HL-60 (cell line): ENCODE results near the gene C4orf36.

ENCODE experiments used
- CTCF ChIP-seq: IDR thresholded peaks from one replicate; pipeline ENCODE4 v1.5.1; 2011; ENCODE audit warnings: low read length, control low read depth, inconsistent platforms; ENCODE audit not compliant: insufficient read depth
- GABPA ChIP-seq: IDR thresholded peaks from 2 replicates; pipeline ENCODE4 v1.6.1; 2012; ENCODE audit warnings: low read depth
- POLR2AphosphoS5 ChIP-seq: IDR thresholded peaks from 2 replicates; pipeline ENCODE4 v1.6.1; 2012; ENCODE audit warnings: low read depth
- SPI1 ChIP-seq: IDR thresholded peaks from 2 replicates; pipeline ENCODE4 v1.6.1; 2012; ENCODE audit warnings: low read depth, mild to moderate bottlenecking, borderline replicate concordance
- TF ChIP-seq, protein P1 (sequence below): IDR thresholded peaks from 2 replicates; pipeline ENCODE4 v1.6.1; 2012; ENCODE audit warnings: low read depth; ENCODE audit not compliant: insufficient replicate concordance

DNA sequence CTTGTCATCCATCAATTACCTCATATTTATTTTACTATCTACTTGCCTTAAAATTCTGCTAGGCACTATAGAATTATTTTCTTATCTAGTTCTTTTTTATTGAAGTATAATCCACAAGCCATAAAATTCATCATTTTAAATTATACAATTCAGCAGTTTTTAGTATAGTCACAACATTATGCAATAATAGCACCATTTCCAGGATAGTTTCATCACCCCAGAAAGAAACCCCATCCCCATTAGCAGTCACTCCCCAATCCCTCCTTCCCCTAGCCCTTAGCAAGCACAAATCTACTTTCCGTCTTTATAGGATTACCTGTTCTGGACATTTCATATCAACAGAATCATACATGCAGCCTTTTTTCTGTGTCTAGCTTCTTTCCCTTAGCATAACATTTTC lies 58.6 kb downstream of the C4orf36 start:
- TF ChIP-seq CTCF (no peak), SPI1 (no peak), POLR2AphosphoS5 (no peak), GABPA (no peak)
- TF ChIP-seq, protein P1, sequence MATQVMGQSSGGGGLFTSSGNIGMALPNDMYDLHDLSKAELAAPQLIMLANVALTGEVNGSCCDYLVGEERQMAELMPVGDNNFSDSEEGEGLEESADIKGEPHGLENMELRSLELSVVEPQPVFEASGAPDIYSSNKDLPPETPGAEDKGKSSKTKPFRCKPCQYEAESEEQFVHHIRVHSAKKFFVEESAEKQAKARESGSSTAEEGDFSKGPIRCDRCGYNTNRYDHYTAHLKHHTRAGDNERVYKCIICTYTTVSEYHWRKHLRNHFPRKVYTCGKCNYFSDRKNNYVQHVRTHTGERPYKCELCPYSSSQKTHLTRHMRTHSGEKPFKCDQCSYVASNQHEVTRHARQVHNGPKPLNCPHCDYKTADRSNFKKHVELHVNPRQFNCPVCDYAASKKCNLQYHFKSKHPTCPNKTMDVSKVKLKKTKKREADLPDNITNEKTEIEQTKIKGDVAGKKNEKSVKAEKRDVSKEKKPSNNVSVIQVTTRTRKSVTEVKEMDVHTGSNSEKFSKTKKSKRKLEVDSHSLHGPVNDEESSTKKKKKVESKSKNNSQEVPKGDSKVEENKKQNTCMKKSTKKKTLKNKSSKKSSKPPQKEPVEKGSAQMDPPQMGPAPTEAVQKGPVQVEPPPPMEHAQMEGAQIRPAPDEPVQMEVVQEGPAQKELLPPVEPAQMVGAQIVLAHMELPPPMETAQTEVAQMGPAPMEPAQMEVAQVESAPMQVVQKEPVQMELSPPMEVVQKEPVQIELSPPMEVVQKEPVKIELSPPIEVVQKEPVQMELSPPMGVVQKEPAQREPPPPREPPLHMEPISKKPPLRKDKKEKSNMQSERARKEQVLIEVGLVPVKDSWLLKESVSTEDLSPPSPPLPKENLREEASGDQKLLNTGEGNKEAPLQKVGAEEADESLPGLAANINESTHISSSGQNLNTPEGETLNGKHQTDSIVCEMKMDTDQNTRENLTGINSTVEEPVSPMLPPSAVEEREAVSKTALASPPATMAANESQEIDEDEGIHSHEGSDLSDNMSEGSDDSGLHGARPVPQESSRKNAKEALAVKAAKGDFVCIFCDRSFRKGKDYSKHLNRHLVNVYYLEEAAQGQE: no peak
